GM13976 (cell line): ENCODE measurements around the gene PARP3.

Experiments
- DNase-seq: peaks from one replicate; pipeline ENCODE4 v3.0.0; 2012; ENCODE audit warnings: low spot score
- CTCF ChIP-seq: IDR thresholded peaks from 2 replicates; pipeline ENCODE4 v1.5.1; 2012; ENCODE audit warnings: borderline replicate concordance, mild to moderate bottlenecking; ENCODE audit not compliant: insufficient read depth; ENCODE audit errors: extremely low read depth, missing control alignments, control extremely low read depth
- in situ Hi-C: fragments of 300-500 bp; cut with MboI; formaldehyde crosslinking; loops from one replicate; pipeline ENCODE4 v1.12.0; 2022; ENCODE audit warnings: low sequenced_read_pairs, mixed read lengths, inconsistent platforms; ENCODE audit not compliant: unreplicated experiment

The PARP3 gene

GRCh38 chr3:51997935-51998596, 55.9 kb downstream of the PARP3 start:
- TF ChIP-seq CTCF, result no peak
- in situ Hi-C loops, result no loop called here
- no peak for DNase-seq
